Stimulated activated CD4-positive, alpha-beta T cell treated with anti-CD3 and anti-CD28 coated beads, TNF-alpha, amount 100 ng/mL, for 4 hours (primary cell): ENCODE results near the gene PRKG1.
"Not testable (repeated sequence)": the region's sequence is repeated elsewhere in the genome, so short reads cannot be mapped to it uniquely, and the experiment has no call there.

Experiments used
- DNase-seq, 3 experiments: peaks; one replicate each; pipeline ENCODE4 v3.0.0-alpha.2; 2020; ENCODE audit warnings: low read depth in 3 of 3

PRKG1 gene

GRCh38 chr10:51758366-51758765 lies 684.1 kb downstream of the PRKG1 start:
- DNase-seq, result no peak

- not testable (repeated sequence) for DNase-seq
Observed at GRCh38 chr10:51758838-51759237, 684.6 kb downstream of the PRKG1 start.

- DNase-seq, result no peak
Observed at GRCh38 chr10:51759896-51760534, 685.7 kb downstream of the PRKG1 start.

GRCh38 chr10:51760864-51761640 lies 686.8 kb downstream of the PRKG1 start:
- no peak for DNase-seq

GRCh38 chr10:51763746-51764145 lies 689.5 kb downstream of the PRKG1 start:
- no peak for DNase-seq

GRCh38 chr10:51765284-51765971 lies 691.1 kb downstream of the PRKG1 start:
- no peak for DNase-seq

GRCh38 chr10:51766423-51767102 lies 692.3 kb downstream of the PRKG1 start:
- DNase-seq, result no peak

GRCh38 chr10:51767103-51767763 lies 692.9 kb downstream of the PRKG1 start:
- no peak for DNase-seq

GRCh38 chr10:51768886-51769465 lies 694.7 kb downstream of the PRKG1 start:
- no peak for DNase-seq

GRCh38 chr10:51770709-51771108 lies 696.4 kb downstream of the PRKG1 start:
- DNase-seq, result no peak

GRCh38 chr10:51772387-51772786 lies 698.1 kb downstream of the PRKG1 start:
- DNase-seq, result no peak

GRCh38 chr10:51773681-51774080 lies 699.4 kb downstream of the PRKG1 start:
- DNase-seq, result no peak

- no peak for DNase-seq
Observed at GRCh38 chr10:51783941-51784340, 709.7 kb downstream of the PRKG1 start.

- DNase-seq, result no peak
Observed at GRCh38 chr10:51786016-51786683, 711.9 kb downstream of the PRKG1 start.

GRCh38 chr10:51786684-51787035 lies 712.4 kb downstream of the PRKG1 start:
- DNase-seq, result no peak

- DNase-seq, result no peak
Observed at GRCh38 chr10:51788273-51788672, 714.0 kb downstream of the PRKG1 start.

GRCh38 chr10:51789118-51789517 lies 714.8 kb downstream of the PRKG1 start:
- DNase-seq, result no peak

GRCh38 chr10:51789903-51790302 lies 715.6 kb downstream of the PRKG1 start:
- DNase-seq, result no peak

- DNase-seq, result no peak
Observed at GRCh38 chr10:51792678-51793077, 718.4 kb downstream of the PRKG1 start.

GRCh38 chr10:51800121-51800520 lies 725.8 kb downstream of the PRKG1 start:
- no peak for DNase-seq
